Bronchial epithelial cell (primary cell): Measurements from ENCODE around the gene AQP1. TPM values are rescaled to one million over a fixed set of nuclear protein-coding genes. Genes with fewer than 3 reads are reported as not detected.
A peak's percentile ranks its signal among the peaks of the same experiment; 100 is the strongest.

Experiments
- DNase-seq: peaks from one replicate; pipeline ENCODE4 v3.0.0-alpha.2; 2010; ENCODE audit warnings: low read depth
- FAIRE-seq: peaks from 2 replicates; lab custom pipeline; 2011; peaks lifted over from hg19 to GRCh38; lab: Jason Lieb, UNC
- H3K27me3 ChIP-seq: 2 replicates; pipeline ENCODE4 v1.5.1; 2011; ENCODE audit warnings: low read length; ENCODE audit not compliant: control insufficient read depth, insufficient read depth
- H3K36me3 ChIP-seq: 2 replicates; pipeline ENCODE4 v1.5.1; 2011; ENCODE audit warnings: low read length; ENCODE audit not compliant: control insufficient read depth, insufficient read depth
- H3K4me3 ChIP-seq: 2 replicates; pipeline ENCODE4 v1.5.1; 2011; ENCODE audit warnings: mild to moderate bottlenecking, low read depth, low read length, control low read depth
- CTCF ChIP-seq: IDR thresholded peaks from 2 replicates; pipeline ENCODE4 v1.5.1; 2011; ENCODE audit warnings: mild to moderate bottlenecking, moderate library complexity, low read length, control low read depth, inconsistent platforms; ENCODE audit not compliant: insufficient read depth, severe bottlenecking
- total RNA-seq: library from RNA; depleted of rRNA; stranded (reverse); fragments of >200 nt; gene quantifications from 2 replicates; pipeline ENCODE4 v1.2.1, GENCODE V29; 2014

AQP1 gene
- total RNA-seq, 1 donor from 2014 or later: under 0.01 TPM

GRCh38 chr7:30907527-30908267 lies 4.0 kb upstream of the AQP1 start:
- Histone ChIP-seq H3K36me3 (no peaks in the 10 kb centered on the region), H3K4me3 (no peak overlapping the region), H3K27me3 (peaks cover 4% of the 10 kb centered on the region)
- no peak for FAIRE-seq
- DNase-seq: no peak
- no peak for TF ChIP-seq CTCF

GRCh38 chr7:30908681-30909080 lies 3.0 kb upstream of the AQP1 start:
- H3K4me3 ChIP-seq: no peak overlapping the region
- no peak for DNase-seq

GRCh38 chr7:30909431-30909830 lies 2.2 kb upstream of the AQP1 start:
- H3K27me3 ChIP-seq: peaks cover 4% of the 10 kb centered on the region
- no peak for FAIRE-seq
- H3K36me3 ChIP-seq: no peaks in the 10 kb centered on the region
- H3K4me3 ChIP-seq: no peak overlapping the region
- DNase-seq: no peak
- no peak for TF ChIP-seq CTCF

More at GRCh38 chr7:30908681-30909080, 3.0 kb upstream of the AQP1 start:
- TF ChIP-seq CTCF: peak; percentile 27
- no peak for FAIRE-seq
- H3K36me3 ChIP-seq: no peaks in the 10 kb centered on the region
- peaks cover 4% of the 10 kb centered on the region for H3K27me3 ChIP-seq

GRCh38 chr7:30910411-30911073 lies 1.1 kb upstream of the AQP1 start:
- H3K4me3 ChIP-seq: no peak overlapping the region
- FAIRE-seq: no peak
- no peak for DNase-seq
- peaks cover 4% of the 10 kb centered on the region for H3K27me3 ChIP-seq
- TF ChIP-seq CTCF: no peak
- no peaks in the 10 kb centered on the region for H3K36me3 ChIP-seq

GRCh38 chr7:30911133-30911532 lies 520 bp upstream of the AQP1 start:
- H3K36me3 ChIP-seq: no peaks in the 10 kb centered on the region
- H3K27me3 ChIP-seq: peaks cover 4% of the 10 kb centered on the region
- no peak for FAIRE-seq
- TF ChIP-seq CTCF: no peak
- no peak overlapping the region for H3K4me3 ChIP-seq
- DNase-seq: no peak
